Measurements from ENCODE around the gene COG7.

DNA sequence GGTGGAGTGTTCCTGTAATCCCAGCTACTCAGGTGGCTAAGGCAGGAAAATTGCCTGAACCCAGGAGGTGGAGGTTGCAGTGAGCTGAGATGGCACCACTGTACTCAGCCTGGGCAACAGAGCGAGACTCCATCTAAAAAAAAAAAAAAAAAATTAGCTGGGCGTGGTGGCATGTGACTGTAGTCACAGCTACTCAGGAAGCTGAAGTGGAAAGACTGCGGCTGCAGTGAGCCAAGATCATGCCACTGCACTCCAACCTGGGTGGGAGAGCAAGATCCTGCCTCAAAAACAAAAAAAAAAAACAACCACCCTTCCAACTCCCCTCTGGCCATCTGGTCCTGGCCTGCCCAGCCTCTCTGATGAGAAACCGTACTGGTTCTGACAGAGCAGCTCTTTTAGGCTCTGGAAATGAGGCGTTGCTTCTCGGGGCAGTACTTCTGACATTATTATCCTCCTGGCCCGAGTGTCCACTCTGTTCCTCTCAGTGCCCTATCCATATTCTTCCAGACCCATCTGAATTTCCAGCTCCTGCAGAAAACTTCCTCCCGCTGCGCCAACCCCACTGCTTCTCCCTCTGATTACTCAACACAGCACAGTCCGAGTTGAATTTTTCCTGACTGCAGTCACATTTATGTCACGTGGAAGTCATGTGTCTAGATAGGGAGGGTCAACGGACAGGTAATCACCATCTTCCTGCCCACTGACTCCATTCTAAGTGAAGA, 44.0 kb upstream of the COG7 start:
- TF ChIP-seq SP1 (IDR thresholded peaks at IDR 0.05) (no peak), TARDBP (IDR thresholded peaks at IDR 0.05) (no peak), FOXK2 (IDR thresholded peaks at IDR 0.05) (no peak), FOXM1 (IDR thresholded peaks at IDR 0.05; ENCODE audit: borderline replicate concordance) (no peak), FOXA1 (IDR thresholded peaks at IDR 0.05) (no peak), LEF1 (IDR thresholded peaks at IDR 0.05; ENCODE audit: borderline replicate concordance) (no peak), ELF4 (IDR thresholded peaks at IDR 0.05) (no peak), HDGF (IDR thresholded peaks at IDR 0.05; ENCODE audit: borderline replicate concordance) (no peak)
